Measurements from ENCODE around the gene ARID3A. TPM values are rescaled to one million over a fixed set of nuclear protein-coding genes. Genes with fewer than 3 reads are reported as not detected.

ARID3A gene
- total RNA-seq, 3 donors from 2014 or later (not counting 1 experiment from before 2014, with no cell fraction given): 15.9 to 24.6 (median 24.2) TPM

GRCh38 chr19:996051-996838 lies 70.4 kb downstream of the ARID3A start:
- Histone ChIP-seq H3K27ac (ENCODE audit: low read length) (peak overlapping the region; percentile 22), H3K9me3 (ENCODE audit: control insufficient read depth, insufficient read depth, low read length) (no peaks in the 10 kb centered on the region), H3K4me1 (ENCODE audit: control insufficient read depth, insufficient read depth, low read length) (peaks cover 27% of the 10 kb centered on the region), H3K4me3 (ENCODE audit: low read length) (no peak overlapping the region), H3K27me3 (ENCODE audit: control insufficient read depth, insufficient read depth, low read length) (peaks cover 21% of the 10 kb centered on the region), H3K36me3 (ENCODE audit: control insufficient read depth, insufficient read depth, low read length) (peaks cover 4% of the 10 kb centered on the region)
- Mint-ChIP-seq H3K9me3 (no peaks in the 10 kb centered on the region), H3K4me1 (peaks cover 7 to 13% of the 10 kb centered on the region in 2 donors), H3K27me3 (ENCODE audit: low read depth in 2 of 2) (peaks cover 9 to 22% of the 10 kb centered on the region in 2 donors), H3K27ac (peak overlapping the region; percentile 84 to 94), H3K4me3 (peak overlapping the region; percentile 78), H3K36me3 (no peaks in the 10 kb centered on the region)
- intact Hi-C loops (cut with micrococcal nuclease): no loop called here
- WGBS (ENCODE audit: insufficient coverage): 20% methylated on average over 64 of the region's 64 CpGs
- no peak for TF ChIP-seq CTCF (IDR thresholded peaks at IDR 0.05)
- DNase-seq (peak; percentile 75 to 91), ATAC-seq (peak; percentile 72 to 79 (median 73))

- Mint-ChIP-seq H3K9me3 (no peaks in the 10 kb centered on the region), H3K27me3 (ENCODE audit: low read depth in 2 of 2) (peaks cover 16 to 27% of the 10 kb centered on the region in 2 donors), H3K36me3 (no peaks in the 10 kb centered on the region), H3K4me1 (peaks cover 7 to 16% of the 10 kb centered on the region in 2 donors), H3K4me3 (no peak overlapping the region), H3K27ac (no peak overlapping the region)
- Histone ChIP-seq H3K9me3 (ENCODE audit: control insufficient read depth, insufficient read depth, low read length) (no peaks in the 10 kb centered on the region), H3K27me3 (ENCODE audit: control insufficient read depth, insufficient read depth, low read length) (peaks cover 30% of the 10 kb centered on the region), H3K4me3 (ENCODE audit: low read length) (no peak overlapping the region), H3K27ac (ENCODE audit: low read length) (no peak overlapping the region), H3K4me1 (ENCODE audit: control insufficient read depth, insufficient read depth, low read length) (peaks cover 34% of the 10 kb centered on the region), H3K36me3 (ENCODE audit: control insufficient read depth, insufficient read depth, low read length) (no peaks in the 10 kb centered on the region)
- 68% methylated on average over 6 of the region's 6 CpGs for WGBS (ENCODE audit: insufficient coverage)
- no peak for TF ChIP-seq CTCF (IDR thresholded peaks at IDR 0.05)
- ATAC-seq: no peak
- no peak for DNase-seq
- intact Hi-C loops (cut with micrococcal nuclease): no loop called here
Observed at GRCh38 chr19:998064-998463, 72.2 kb downstream of the ARID3A start.

- H3K4me1 ChIP-seq (ENCODE audit: control insufficient read depth, insufficient read depth, low read length): peaks cover 34% of the 10 kb centered on the region
- no peak overlapping the region for H3K4me3 ChIP-seq (ENCODE audit: low read length)
- DNase-seq (no peak), ATAC-seq (no peak)
- H3K27ac ChIP-seq (ENCODE audit: low read length): no peak overlapping the region
- peaks cover 7 to 16% of the 10 kb centered on the region in 2 donors for H3K4me1 Mint-ChIP-seq
- intact Hi-C loops (cut with micrococcal nuclease): no loop called here
- H3K9me3 Mint-ChIP-seq: no peaks in the 10 kb centered on the region
- TF ChIP-seq CTCF (IDR thresholded peaks at IDR 0.05): no peak
- 79% methylated on average over 3 of the region's 3 CpGs for WGBS (ENCODE audit: insufficient coverage)
- peaks cover 16 to 27% of the 10 kb centered on the region in 2 donors for H3K27me3 Mint-ChIP-seq (ENCODE audit: low read depth in 2 of 2)
- H3K36me3 Mint-ChIP-seq: no peaks in the 10 kb centered on the region
- no peaks in the 10 kb centered on the region for H3K9me3 ChIP-seq (ENCODE audit: control insufficient read depth, insufficient read depth, low read length)
- H3K36me3 ChIP-seq (ENCODE audit: control insufficient read depth, insufficient read depth, low read length): no peaks in the 10 kb centered on the region
- no peak overlapping the region for H3K4me3 Mint-ChIP-seq
- no peak overlapping the region for H3K27ac Mint-ChIP-seq
- peaks cover 30% of the 10 kb centered on the region for H3K27me3 ChIP-seq (ENCODE audit: control insufficient read depth, insufficient read depth, low read length)
Observed at GRCh38 chr19:999379-999719, 73.5 kb downstream of the ARID3A start.
